HG02678 (cell line): Measurements from ENCODE around the gene DAPK1.

Experiments used
- ATAC-seq: cut with Tn5 transposase; IDR thresholded peaks from one replicate; pipeline ENCODE4 v1.9.1; 2021; ENCODE audit warnings: mild to moderate bottlenecking, moderate library complexity; ENCODE audit not compliant: unreplicated experiment

The DAPK1 gene

GRCh38 chr9:87609002-87609401 lies 111.3 kb downstream of the DAPK1 start:
- no peak for ATAC-seq

- ATAC-seq: no peak
These were observed 111.8 kb downstream of the DAPK1 start for GRCh38 chr9:87609486-87609885.

DNA sequence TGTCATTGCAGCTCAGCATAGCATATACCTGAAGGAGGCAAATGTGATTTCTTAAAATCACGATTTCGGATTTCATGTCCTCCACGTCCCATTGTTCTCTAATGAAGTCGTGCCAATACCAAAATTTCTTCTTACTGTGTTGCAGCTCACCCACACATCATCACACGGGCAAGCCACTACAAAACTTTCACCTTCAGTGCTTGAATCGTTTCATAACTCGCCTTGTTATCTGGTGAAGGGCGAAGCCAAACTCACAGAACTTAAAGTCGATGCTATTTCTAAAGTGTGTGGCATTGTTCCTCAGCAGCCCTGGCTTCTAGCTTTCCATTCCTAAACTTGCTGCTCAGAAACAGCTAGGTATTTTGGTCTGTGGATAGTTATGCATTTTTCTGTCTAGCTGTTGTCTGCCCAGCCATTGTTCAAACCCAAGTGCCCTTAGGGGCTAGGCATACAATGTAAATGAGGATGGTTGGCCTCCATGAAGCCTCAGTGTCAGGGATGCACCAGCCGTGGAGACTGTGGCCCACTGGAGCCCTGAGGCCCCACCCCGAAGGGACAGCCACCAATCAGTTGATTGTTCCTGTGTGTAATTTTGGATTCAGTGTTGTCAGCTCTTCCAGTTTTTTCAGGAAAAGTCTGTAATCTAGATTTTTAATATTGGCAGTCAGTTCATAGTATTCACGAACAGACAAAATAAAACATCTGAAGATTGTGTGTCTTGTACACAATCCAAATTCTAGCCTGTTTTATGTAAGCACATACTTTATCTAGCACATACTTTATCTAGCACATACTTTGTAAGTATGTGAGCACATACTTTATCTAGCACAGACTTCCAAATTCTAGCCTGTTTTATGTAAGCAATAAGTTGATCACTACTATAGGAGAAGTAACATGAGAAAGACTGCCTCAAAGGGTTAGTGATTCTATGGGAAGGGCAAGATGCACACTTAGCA lies 112.8 kb downstream of the DAPK1 start:
- ATAC-seq: no peak

GRCh38 chr9:87611776-87612175 lies 114.1 kb downstream of the DAPK1 start:
- ATAC-seq: no peak

GRCh38 chr9:87612536-87612935 lies 114.9 kb downstream of the DAPK1 start:
- ATAC-seq: no peak

GRCh38 chr9:87613265-87614111 lies 115.8 kb downstream of the DAPK1 start:
- ATAC-seq: no peak

- no peak for ATAC-seq
These were observed 116.7 kb downstream of the DAPK1 start for GRCh38 chr9:87614397-87614796.

- no peak for ATAC-seq
These were observed 117.5 kb downstream of the DAPK1 start for GRCh38 chr9:87615136-87615535.

DNA sequence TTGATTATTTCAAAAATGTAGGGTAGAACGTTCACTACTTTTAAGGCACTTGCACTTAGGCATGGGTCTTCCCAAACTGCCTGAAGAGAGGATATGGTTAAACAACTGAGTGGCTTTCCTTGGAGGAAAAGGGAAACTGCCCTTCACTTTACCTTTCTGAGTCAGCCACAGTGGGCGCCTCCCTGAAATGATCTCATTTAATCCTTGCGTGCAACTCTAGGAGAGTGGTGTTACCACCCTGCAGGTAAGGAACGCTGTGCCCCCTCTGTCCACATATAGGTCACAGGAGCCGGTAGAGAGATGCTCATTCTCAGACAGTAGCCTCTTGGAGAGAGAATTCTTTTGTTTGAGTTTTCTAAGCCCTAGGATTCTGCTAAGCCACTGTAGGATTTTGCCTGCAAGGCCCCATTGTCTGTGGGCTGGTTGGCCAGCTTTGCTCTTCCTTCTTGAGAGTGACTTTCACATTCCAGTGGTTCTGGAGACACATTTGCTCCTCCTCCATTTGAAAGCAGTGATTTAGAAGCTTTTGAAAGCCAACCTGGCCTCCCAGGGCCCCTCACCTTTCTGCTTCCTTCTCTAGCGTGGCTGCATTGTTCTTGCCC lies 118.0 kb downstream of the DAPK1 start:
- ATAC-seq: no peak

DNA sequence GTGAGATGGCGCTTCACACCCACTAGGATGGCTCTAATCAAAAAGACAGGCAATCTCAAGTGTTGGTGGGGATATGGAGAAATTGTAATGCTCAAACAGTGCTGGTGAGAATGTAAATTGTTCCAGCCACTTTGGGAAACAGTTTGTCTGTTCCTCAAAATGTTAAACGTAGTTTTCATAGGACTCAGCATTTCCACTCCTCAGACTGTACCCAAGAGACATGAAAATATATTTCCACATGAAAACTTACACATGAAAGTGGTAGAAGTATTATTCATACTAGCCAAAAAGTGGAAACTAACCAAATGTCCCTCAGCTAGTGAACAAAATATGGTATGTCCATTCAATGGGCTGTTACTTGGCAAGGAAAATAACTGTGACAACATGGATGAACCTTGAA lies 120.6 kb downstream of the DAPK1 start:
- no peak for ATAC-seq

- no peak for ATAC-seq
These were observed 121.3 kb downstream of the DAPK1 start for GRCh38 chr9:87618931-87619330.

- no peak for ATAC-seq
These were observed 121.7 kb downstream of the DAPK1 start for GRCh38 chr9:87619346-87619745.

GRCh38 chr9:87620731-87621322 lies 123.2 kb downstream of the DAPK1 start:
- ATAC-seq: no peak

GRCh38 chr9:87622098-87622497 lies 124.4 kb downstream of the DAPK1 start:
- no peak for ATAC-seq

DNA sequence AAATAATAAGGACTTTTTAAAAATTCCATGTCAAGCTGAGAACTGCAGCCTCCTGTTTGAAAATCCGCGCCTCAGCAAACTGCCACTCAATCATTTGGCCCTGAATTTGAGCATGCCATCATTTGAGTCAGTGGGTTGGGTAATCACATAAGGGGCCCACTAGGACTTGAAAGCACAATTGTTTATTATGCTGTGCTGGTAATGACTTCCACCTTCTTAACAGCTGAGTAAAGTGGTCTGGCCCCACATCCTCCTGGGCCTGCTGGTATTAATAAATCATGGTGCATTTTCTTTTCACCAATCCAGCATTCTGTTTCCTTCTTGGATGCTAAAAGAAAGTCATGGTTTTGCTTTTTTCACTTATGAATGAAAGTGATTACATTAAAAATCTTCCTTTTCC lies 125.3 kb downstream of the DAPK1 start:
- ATAC-seq: no peak

DNA sequence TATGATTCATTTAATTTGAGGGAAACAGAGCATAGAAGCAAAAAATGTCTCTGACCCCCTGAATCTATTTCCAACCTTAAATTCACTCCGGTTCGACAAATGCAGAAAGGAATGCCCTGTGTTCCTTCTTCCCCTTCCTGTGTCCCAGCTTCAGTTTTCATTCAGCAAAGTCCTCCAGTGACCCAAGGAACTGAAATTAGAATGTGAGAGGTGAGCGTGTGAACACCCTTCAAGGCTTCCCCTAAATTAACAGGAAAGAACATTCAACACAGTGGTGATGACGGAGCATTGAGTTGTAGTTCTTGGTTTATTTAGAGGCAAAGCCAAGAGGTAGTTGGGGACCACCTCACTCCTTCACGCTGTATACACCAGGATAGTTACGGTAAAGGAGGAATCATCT lies 130.7 kb downstream of the DAPK1 start:
- no peak for ATAC-seq

- ATAC-seq: no peak
These were observed 131.4 kb downstream of the DAPK1 start for GRCh38 chr9:87629104-87629503.

DNA sequence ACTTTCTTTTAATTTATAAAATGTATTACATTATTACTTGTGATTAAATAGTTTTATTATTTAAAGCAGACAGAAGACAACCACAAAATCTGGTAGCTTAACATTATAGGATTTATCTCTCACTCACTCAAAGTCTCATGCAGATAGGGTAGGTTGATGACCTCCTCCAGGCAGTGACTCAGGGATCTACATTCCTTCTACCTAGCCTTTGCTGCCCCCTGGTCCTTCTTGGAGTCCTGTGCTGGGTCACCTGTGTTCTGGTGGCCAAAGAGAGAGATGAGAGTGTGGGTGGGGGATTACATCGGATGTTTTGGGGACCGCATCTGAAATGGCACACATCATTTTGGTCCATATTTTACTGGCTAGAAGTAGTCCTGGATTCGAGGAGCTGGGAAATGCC lies 132.6 kb downstream of the DAPK1 start:
- ATAC-seq: no peak

- ATAC-seq: no peak
These were observed 133.2 kb downstream of the DAPK1 start for GRCh38 chr9:87630846-87631245.

DNA sequence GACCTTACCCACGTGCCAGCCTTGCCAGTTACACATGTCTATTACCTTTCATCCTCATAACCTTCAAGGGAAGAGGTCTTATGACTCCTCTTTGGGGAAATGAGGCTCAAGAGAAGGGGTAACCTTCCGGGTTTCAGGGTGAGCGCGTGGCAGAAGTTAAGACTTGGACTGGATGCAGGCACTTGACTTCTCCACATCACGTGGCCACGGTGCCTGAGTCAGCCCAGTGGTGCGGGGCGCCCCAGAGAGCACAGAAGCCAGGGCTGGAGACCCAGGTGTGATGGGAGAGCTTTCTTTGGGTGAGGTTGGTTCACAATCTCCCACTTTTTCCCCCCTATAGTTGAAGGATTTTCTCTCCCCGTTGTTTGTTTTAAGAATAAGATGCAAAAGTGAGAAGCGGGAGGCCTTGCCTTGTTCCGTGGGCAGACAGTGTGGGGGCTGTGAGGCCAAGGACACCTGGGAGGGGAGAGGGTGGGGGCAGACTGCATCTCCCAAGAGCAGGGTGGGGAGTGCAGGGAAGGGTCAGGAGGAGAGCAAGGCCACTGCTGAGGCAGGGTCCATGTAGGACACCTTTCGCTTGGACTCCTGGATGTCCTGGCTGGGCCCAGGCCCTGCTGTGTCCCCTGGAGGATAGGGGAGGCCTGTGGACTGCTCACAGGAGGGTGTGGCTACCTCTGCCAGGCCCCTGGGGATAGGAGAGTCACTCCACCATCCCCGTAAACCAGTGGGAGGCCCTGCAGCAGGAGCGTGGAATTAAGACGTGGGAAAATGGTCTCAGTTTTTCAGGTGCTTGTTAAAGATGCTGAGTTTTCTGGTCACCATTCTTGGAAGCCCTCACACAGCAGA lies 138.2 kb downstream of the DAPK1 start:
- no peak for ATAC-seq
